ENCODE data around the gene STXBP6.

DNA sequence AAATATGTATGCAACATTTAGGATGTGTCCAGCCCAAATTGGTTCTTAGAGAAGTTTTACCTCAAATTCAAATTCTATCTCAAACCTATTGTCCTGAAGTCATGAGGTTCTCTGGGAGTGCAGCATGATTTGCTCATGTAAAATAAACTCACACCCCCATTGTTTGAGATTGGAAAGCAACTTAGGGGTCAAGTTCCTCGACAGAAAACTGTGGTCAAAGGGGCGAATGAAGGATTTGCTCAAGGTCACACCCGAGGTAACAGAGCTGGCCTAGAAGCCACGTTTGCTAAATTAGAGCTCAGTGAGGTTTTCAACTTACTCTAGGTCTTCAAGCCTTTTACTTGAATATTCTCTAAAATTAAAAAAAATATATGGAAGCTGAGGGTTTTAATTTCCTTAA is 218.3 kb downstream of the STXBP6 start:
- TF ChIP-seq EP300 (conservative IDR thresholded peaks at IDR 0.05; ENCODE audit: poor library complexity, severe bottlenecking) (no peak), SMC3 (conservative IDR thresholded peaks at IDR 0.05; ENCODE audit: poor library complexity) (no peak), POLR2AphosphoS5 (IDR thresholded peaks at IDR 0.05) (no peak), EZH2 (IDR thresholded peaks at IDR 0.05; ENCODE audit: borderline replicate concordance, insufficient read depth, low read length, poor library complexity, severe bottlenecking) (no peak), MXI1 (conservative IDR thresholded peaks at IDR 0.05; ENCODE audit: poor library complexity, severe bottlenecking) (no peak), RAD21 (conservative IDR thresholded peaks at IDR 0.05) (no peak), TAF1 (IDR thresholded peaks at IDR 0.05; ENCODE audit: low read depth) (no peak)
- TF ChIP-seq, protein P1, sequence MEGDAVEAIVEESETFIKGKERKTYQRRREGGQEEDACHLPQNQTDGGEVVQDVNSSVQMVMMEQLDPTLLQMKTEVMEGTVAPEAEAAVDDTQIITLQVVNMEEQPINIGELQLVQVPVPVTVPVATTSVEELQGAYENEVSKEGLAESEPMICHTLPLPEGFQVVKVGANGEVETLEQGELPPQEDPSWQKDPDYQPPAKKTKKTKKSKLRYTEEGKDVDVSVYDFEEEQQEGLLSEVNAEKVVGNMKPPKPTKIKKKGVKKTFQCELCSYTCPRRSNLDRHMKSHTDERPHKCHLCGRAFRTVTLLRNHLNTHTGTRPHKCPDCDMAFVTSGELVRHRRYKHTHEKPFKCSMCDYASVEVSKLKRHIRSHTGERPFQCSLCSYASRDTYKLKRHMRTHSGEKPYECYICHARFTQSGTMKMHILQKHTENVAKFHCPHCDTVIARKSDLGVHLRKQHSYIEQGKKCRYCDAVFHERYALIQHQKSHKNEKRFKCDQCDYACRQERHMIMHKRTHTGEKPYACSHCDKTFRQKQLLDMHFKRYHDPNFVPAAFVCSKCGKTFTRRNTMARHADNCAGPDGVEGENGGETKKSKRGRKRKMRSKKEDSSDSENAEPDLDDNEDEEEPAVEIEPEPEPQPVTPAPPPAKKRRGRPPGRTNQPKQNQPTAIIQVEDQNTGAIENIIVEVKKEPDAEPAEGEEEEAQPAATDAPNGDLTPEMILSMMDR (IDR thresholded peaks at IDR 0.05; ENCODE audit: poor library complexity, severe bottlenecking) = no peak
- TF ChIP-seq, protein P2, sequence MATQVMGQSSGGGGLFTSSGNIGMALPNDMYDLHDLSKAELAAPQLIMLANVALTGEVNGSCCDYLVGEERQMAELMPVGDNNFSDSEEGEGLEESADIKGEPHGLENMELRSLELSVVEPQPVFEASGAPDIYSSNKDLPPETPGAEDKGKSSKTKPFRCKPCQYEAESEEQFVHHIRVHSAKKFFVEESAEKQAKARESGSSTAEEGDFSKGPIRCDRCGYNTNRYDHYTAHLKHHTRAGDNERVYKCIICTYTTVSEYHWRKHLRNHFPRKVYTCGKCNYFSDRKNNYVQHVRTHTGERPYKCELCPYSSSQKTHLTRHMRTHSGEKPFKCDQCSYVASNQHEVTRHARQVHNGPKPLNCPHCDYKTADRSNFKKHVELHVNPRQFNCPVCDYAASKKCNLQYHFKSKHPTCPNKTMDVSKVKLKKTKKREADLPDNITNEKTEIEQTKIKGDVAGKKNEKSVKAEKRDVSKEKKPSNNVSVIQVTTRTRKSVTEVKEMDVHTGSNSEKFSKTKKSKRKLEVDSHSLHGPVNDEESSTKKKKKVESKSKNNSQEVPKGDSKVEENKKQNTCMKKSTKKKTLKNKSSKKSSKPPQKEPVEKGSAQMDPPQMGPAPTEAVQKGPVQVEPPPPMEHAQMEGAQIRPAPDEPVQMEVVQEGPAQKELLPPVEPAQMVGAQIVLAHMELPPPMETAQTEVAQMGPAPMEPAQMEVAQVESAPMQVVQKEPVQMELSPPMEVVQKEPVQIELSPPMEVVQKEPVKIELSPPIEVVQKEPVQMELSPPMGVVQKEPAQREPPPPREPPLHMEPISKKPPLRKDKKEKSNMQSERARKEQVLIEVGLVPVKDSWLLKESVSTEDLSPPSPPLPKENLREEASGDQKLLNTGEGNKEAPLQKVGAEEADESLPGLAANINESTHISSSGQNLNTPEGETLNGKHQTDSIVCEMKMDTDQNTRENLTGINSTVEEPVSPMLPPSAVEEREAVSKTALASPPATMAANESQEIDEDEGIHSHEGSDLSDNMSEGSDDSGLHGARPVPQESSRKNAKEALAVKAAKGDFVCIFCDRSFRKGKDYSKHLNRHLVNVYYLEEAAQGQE (IDR thresholded peaks at IDR 0.05; ENCODE audit: borderline replicate concordance) = no peak

Measured in neural cell (in vitro differentiated cells).